PFSK-1 (cell line): ENCODE results near the gene C15orf61.

Source experiments
- FOXP2 ChIP-seq: optimal IDR thresholded peaks from 2 replicates; pipeline ENCODE3; 2011; ENCODE audit warnings: borderline replicate concordance, control low read depth, inconsistent platforms; ENCODE audit not compliant: insufficient read depth; ENCODE audit errors: extremely low read length, extremely low read depth
- POLR2AphosphoS5 ChIP-seq: IDR thresholded peaks from 2 replicates; pipeline ENCODE4 v1.6.1; 2012; ENCODE audit warnings: low read depth, mild to moderate bottlenecking, control low read depth, low read length, moderate library complexity
- REST ChIP-seq, 2 experiments: IDR thresholded peaks; 2 replicates each; pipeline versions ENCODE4 v1.6.1 to v1.8.0; 2011 to 2012; ENCODE audit warnings: low read depth in 2 of 2, low read length in 2 of 2, control low read depth in 1 of 2, inconsistent platforms in 1 of 2, mild to moderate bottlenecking in 1 of 2, moderate library complexity in 1 of 2; ENCODE audit not compliant: insufficient read depth in 1 of 2
- SIN3A ChIP-seq: IDR thresholded peaks from 2 replicates; pipeline ENCODE4 v1.6.1; 2012; ENCODE audit warnings: mild to moderate bottlenecking, low read length, moderate library complexity, borderline replicate concordance; ENCODE audit not compliant: insufficient read depth
- TAF1 ChIP-seq: IDR thresholded peaks from 2 replicates; pipeline ENCODE4 v1.6.1; 2012; ENCODE audit warnings: low read length, control low read depth, borderline replicate concordance; ENCODE audit not compliant: insufficient read depth

The C15orf61 gene

GRCh38 chr15:67545864-67546263, 24.9 kb downstream of the C15orf61 start:
- TF ChIP-seq SIN3A: no peak
- TF ChIP-seq FOXP2: no peak
- TF ChIP-seq REST (IDR thresholded peaks at IDR 0.05; ENCODE audit: insufficient read depth in 1 of 2, low read depth in 2 of 2, low read length in 2 of 2): no peak
- TF ChIP-seq POLR2AphosphoS5: no peak
- TF ChIP-seq TAF1: no peak

DNA sequence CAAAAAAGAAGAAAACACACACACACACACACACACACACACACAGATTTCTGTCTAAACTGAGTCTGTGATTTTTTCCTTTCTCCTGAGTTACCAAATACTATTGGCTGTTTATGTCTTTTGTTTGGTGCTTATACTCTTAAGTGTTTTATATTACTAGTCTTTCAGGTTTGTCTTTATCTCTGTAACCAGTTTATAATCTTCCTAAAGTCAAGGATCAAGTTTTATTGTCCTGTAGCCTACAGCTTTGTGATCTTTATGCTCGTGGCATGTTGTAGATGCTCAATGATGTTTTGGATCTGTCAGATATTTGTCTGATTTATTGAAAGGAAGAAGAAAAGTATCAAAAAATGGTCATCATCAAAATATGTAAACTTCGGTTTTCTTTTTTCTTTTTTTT, 26.1 kb downstream of the C15orf61 start:
- TF ChIP-seq SIN3A: no peak
- no peak for TF ChIP-seq POLR2AphosphoS5
- TF ChIP-seq TAF1: no peak
- no peak for TF ChIP-seq REST (IDR thresholded peaks at IDR 0.05; ENCODE audit: insufficient read depth in 1 of 2, low read depth in 2 of 2, low read length in 2 of 2)
- no peak for TF ChIP-seq FOXP2

DNA sequence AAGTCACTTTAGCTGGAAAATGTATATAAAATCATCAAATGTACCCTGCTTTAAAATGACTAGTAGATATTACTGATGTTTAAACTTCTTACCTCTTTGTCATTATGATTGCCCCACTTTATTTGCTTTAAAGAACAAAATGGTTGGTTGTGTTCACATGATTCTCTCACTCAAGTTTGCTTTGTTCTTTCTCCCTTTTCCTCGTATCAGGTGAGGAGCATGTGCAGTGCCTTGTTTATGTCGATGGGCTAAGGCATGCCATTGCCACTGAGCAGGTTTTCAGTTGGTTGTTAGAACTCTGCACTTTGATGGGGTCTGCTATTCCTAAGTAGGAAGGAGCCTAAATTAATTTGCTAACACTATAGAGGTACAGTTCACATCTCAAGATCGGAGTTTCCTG, 26.9 kb downstream of the C15orf61 start:
- no peak for TF ChIP-seq SIN3A
- TF ChIP-seq TAF1: no peak
- no peak for TF ChIP-seq REST (IDR thresholded peaks at IDR 0.05; ENCODE audit: insufficient read depth in 1 of 2, low read depth in 2 of 2, low read length in 2 of 2)
- no peak for TF ChIP-seq FOXP2
- no peak for TF ChIP-seq POLR2AphosphoS5

- no peak for TF ChIP-seq SIN3A
- TF ChIP-seq POLR2AphosphoS5: no peak
- no peak for TF ChIP-seq REST (IDR thresholded peaks at IDR 0.05; ENCODE audit: insufficient read depth in 1 of 2, low read depth in 2 of 2, low read length in 2 of 2)
- TF ChIP-seq FOXP2: no peak
- TF ChIP-seq TAF1: no peak
These were observed 27.4 kb downstream of the C15orf61 start for GRCh38 chr15:67548236-67548852.
